Loucy (cell line): ENCODE data around the gene CIAO3.
"Not testable (repeated sequence)": the region's sequence is repeated elsewhere in the genome, so short reads cannot be mapped to it uniquely, and the experiment has no call there.

Experiments used
- EZH2phosphoT487 ChIP-seq: fragments of 200-600 bp; IDR thresholded peaks from 2 replicates; pipeline ENCODE4 v1.6.1; 2018; ENCODE audit warnings: antibody characterized with exemption, mild to moderate bottlenecking, moderate library complexity, borderline replicate concordance
- TF ChIP-seq, protein P1 (sequence below): fragments of 200-600 bp; sonication (generic); conservative IDR thresholded peaks from 2 replicates; pipeline ENCODE4 v1.5.1; 2014; ENCODE audit warnings: mild to moderate bottlenecking, antibody characterized with exemption, low read length

DNA sequence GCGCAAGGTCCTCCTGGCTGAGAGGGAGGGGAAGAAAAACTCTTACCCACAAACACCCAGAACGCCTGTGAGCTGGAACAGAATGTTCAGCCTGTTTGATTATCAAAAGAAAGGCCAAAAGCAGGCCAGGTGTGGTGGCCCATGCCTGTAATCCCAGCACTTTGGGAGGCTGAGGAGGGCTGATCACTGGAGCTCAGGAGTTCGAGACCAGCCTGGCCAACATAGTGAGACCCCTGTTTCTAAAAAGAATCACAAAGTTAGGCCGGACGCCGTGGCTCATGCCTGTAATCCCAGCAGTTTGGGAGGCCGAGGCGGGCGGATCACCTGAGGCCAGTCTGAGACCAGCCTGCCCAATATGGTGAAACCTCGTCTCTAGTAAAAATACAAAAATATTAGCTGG, 35.5 kb upstream of the CIAO3 start:
- TF ChIP-seq, protein P1, sequence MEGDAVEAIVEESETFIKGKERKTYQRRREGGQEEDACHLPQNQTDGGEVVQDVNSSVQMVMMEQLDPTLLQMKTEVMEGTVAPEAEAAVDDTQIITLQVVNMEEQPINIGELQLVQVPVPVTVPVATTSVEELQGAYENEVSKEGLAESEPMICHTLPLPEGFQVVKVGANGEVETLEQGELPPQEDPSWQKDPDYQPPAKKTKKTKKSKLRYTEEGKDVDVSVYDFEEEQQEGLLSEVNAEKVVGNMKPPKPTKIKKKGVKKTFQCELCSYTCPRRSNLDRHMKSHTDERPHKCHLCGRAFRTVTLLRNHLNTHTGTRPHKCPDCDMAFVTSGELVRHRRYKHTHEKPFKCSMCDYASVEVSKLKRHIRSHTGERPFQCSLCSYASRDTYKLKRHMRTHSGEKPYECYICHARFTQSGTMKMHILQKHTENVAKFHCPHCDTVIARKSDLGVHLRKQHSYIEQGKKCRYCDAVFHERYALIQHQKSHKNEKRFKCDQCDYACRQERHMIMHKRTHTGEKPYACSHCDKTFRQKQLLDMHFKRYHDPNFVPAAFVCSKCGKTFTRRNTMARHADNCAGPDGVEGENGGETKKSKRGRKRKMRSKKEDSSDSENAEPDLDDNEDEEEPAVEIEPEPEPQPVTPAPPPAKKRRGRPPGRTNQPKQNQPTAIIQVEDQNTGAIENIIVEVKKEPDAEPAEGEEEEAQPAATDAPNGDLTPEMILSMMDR = not testable (repeated sequence)
- TF ChIP-seq EZH2phosphoT487 = not testable (repeated sequence)
